GM12865 (cell line): ENCODE measurements around the gene CEBPA.

Source experiments
- DNase-seq: peaks from one replicate; pipeline ENCODE4 v3.0.0; 2010; ENCODE audit warnings: low read depth
- H3K4me3 ChIP-seq: 2 replicates; pipeline ENCODE4 v1.5.1; 2011; ENCODE audit warnings: mild to moderate bottlenecking, low read depth, low read length, control low read depth
- TF ChIP-seq, protein P1 (sequence below): IDR thresholded peaks from 2 replicates; pipeline ENCODE4 v1.5.1; 2011; ENCODE audit warnings: low read length, control low read depth, low read depth, inconsistent platforms; ENCODE audit not compliant: insufficient read depth; ENCODE audit errors: missing control alignments

CEBPA gene

DNA sequence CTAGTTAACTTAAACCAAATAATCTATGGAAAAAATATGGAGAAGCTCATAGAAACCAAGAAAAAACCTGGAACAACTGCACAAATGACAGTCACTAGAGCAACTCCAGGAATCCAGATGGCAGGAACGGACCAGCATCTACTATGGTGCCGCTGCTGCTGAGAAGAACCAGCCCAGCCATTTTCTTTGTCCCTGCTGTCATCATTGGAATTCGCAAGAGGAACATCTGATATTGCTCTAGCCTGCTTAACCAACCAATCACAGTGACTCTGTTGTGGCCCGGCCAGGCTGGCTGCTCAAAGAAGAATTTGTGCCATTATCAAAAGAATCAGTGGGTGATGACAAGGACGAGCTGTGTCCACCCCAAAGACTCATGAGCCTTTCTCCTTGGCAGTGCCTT lies 33.1 kb upstream of the CEBPA start:
- no peak for DNase-seq
- H3K4me3 ChIP-seq: no peak overlapping the region
- TF ChIP-seq, protein P1, sequence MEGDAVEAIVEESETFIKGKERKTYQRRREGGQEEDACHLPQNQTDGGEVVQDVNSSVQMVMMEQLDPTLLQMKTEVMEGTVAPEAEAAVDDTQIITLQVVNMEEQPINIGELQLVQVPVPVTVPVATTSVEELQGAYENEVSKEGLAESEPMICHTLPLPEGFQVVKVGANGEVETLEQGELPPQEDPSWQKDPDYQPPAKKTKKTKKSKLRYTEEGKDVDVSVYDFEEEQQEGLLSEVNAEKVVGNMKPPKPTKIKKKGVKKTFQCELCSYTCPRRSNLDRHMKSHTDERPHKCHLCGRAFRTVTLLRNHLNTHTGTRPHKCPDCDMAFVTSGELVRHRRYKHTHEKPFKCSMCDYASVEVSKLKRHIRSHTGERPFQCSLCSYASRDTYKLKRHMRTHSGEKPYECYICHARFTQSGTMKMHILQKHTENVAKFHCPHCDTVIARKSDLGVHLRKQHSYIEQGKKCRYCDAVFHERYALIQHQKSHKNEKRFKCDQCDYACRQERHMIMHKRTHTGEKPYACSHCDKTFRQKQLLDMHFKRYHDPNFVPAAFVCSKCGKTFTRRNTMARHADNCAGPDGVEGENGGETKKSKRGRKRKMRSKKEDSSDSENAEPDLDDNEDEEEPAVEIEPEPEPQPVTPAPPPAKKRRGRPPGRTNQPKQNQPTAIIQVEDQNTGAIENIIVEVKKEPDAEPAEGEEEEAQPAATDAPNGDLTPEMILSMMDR: no peak

DNA sequence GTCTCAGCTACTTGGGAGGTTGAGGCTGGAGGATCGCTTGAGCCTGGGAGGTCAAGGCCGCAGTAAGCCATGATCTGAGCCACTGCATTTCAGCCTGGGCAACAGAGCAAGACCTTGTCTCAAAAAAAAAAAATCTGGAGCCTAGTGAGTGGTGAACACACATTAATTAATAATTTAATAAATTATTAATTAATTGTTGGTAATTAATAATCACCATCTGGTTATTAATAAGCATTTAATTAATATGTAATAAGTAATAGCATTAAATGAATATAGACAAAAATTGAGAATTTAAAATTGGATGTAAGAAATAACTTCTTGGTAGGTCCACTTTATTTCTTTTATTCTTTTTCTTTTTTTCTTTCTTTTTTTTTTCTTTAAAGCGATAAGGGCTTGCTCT lies 31.9 kb upstream of the CEBPA start:
- TF ChIP-seq, protein P1: no peak
- H3K4me3 ChIP-seq: no peak overlapping the region
- no peak for DNase-seq

DNA sequence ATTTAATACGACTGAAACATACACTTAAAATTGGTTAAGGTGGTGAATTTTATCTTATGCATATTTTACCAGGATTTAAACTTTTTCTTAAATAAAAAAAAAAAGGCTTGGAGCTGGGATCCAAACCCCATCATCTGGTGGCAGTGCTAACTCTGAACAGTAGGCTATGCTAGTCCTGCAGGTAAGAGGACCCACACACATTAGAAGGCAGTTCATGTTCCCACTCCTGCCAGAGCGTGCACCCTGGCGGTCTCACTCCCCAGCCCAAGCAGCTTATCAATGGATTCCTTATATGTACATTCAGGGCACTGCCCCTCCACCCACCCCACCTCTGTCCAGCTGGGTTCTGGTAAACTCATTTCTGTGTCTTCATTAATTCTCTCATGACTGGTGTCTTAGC lies 31.3 kb upstream of the CEBPA start:
- TF ChIP-seq, protein P1: no peak
- DNase-seq: no peak

DNA sequence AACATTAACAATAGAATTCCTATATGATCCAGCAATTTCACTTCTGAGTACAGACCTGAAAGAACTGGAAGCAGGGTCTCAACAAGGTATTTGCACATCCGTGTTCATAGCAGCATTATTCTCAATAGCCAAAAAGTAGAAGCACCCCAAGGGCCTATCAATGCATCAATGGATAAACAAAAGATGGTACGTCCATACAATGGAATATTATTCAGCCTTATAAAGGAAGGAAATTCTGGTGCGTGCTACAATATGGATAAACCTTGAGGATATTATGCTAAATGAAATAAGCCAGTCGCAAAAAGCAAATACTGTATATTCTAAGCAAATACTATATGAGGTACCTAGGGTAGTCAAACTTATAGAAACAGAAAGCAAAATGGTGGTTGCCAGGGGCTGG lies 30.8 kb upstream of the CEBPA start:
- no peak overlapping the region for H3K4me3 ChIP-seq
- TF ChIP-seq, protein P1: no peak
- DNase-seq: no peak

More for the DNA sequence above, 31.3 kb upstream of the CEBPA start:
- H3K4me3 ChIP-seq: no peak overlapping the region

DNA sequence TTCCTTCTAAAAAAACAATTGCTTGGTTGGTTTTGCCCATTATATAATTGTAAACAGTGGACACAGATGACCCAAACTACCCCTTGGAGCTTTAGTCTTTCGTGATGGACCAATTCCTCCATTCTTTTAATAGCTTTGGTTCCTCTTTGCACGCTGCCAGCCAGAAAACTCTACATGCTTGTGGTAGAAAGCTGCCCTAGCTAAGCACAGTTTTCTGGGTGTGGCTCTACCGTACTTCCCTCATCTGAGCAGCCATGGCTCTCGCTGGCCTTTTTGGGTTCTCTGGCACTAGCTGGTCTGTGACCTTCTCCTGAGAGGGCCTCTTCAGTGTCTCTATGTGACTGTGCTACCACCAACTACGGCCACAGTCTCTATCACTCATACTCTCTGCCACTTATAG lies 29.9 kb upstream of the CEBPA start:
- TF ChIP-seq, protein P1: no peak
- no peak for DNase-seq
- H3K4me3 ChIP-seq: no peak overlapping the region

DNA sequence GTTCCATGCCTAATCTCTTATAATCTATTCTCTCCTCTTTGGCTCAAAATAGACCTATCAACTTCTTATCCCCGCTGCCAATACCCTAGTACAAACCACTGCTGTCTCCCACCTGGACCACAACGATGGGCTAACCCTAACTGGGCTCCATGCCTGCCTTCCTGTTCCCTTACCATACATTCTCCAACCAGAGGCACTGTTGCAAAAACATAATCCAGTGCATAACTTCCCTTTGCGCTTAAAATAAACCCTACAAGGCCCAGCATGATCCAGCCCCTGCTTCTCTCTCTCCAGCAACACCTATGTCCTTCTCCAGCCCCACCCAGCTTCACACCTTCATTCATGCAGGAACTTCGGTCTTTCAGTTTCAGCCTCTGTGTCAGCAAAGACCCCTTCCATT lies 27.4 kb upstream of the CEBPA start:
- TF ChIP-seq, protein P1: no peak
- no peak for DNase-seq
- H3K4me3 ChIP-seq: no peak overlapping the region

DNA sequence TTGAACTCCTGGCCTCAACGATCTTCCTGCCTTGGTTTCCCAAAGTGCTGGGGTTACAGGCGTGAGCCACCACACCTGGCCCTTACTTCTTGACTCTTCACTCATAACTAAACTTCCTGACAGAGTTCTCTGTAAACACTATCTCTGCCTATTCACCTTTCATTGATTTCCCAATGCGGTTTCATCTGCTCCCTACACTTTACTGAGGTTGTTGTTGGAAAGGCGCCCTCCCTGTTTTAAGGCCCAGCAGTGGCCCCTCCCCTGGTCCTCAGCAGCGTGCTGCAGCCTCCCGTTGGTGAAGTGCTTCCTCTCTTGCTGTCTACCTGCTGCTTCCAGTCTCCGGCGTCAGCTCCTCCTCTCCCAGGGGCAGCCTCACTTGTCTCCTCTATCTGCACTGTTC lies 26.7 kb upstream of the CEBPA start:
- TF ChIP-seq, protein P1: no peak
- no peak for DNase-seq
- H3K4me3 ChIP-seq: no peak overlapping the region
